ENCODE results near the gene CAPRIN1.

CAPRIN1 gene

DNA sequence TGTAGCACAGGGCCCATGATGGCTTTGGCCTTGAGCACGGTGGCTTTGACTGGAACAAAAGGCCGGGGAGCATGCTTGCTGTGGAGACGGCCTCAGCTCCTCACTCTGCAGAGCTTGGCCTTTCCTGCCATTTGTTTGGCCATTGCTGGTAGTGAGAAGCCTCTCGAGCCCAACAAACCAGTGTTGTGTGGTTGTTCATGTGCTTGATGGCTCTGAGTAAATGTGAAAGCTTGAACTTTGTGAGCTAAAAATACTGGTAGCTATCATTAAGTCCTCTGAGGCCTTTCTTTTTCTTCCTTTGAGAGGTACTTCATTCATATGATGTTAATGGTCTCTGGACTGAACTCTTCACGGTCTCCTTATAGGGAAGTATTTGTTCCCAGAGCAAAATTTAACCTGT, 93.5 kb downstream of the CAPRIN1 start:
- Histone ChIP-seq H3K18ac (ENCODE audit: low read length) (no peak overlapping the region), H4K8ac (ENCODE audit: low read depth, low read length) (no peak overlapping the region), H3K27ac (ENCODE audit: low read depth, low read length) (no peak overlapping the region), H2AK5ac (ENCODE audit: low read length) (no peak overlapping the region), H3K9me3 (ENCODE audit: insufficient read depth, low read depth, low read length) (no peaks in the 10 kb centered on the region), H3K4me3 (ENCODE audit: low read depth, low read length) (no peak overlapping the region), H2AFZ (ENCODE audit: insufficient read depth, low read length, poor library complexity) (no peak overlapping the region), H2BK5ac (ENCODE audit: low read depth, low read length, poor library complexity) (no peak overlapping the region), H3K4ac (ENCODE audit: low read depth, low read length) (no peak overlapping the region), H2BK120ac (ENCODE audit: insufficient read depth, low read length, poor library complexity) (no peak overlapping the region), H3K27me3 (ENCODE audit: insufficient read depth, low read length) (no peaks in the 10 kb centered on the region), H4K91ac (ENCODE audit: low read depth, low read length) (no peak overlapping the region), H3K36me3 (ENCODE audit: control insufficient read depth in 1 of 2, insufficient read depth in 2 of 2, low read length in 2 of 2) (peaks cover 56 to 66% of the 10 kb centered on the region in 2 experiments), H2BK12ac (ENCODE audit: low read length) (no peak overlapping the region), H3K9ac (ENCODE audit: low read length) (no peak overlapping the region), H3K4me1 (ENCODE audit: control insufficient read depth in 1 of 2, insufficient read depth in 2 of 2, low read length in 2 of 2) (peaks cover 13 to 15% of the 10 kb centered on the region in 2 experiments), H3K4me2 (ENCODE audit: low read length) (no peak overlapping the region), H3K79me2 (ENCODE audit: control insufficient read depth, insufficient read depth, low read length, poor library complexity) (no peaks in the 10 kb centered on the region), H3K23ac (ENCODE audit: low read length) (no peak overlapping the region), H3K14ac (ENCODE audit: low read length) (no peak overlapping the region), H3K79me1 (ENCODE audit: low read length) (no peaks in the 10 kb centered on the region), H4K12ac (ENCODE audit: low read depth, low read length) (no peak overlapping the region)
- DNase-seq, result no peak
- no CpG with 5 or more reads among the region's 5 CpGs for WGBS (ENCODE audit: extremely low coverage, insufficient coverage, insufficient read length)

- H2BK12ac ChIP-seq (ENCODE audit: low read length), result no peak overlapping the region
- no peak overlapping the region for H3K27ac ChIP-seq (ENCODE audit: low read depth, low read length)
- peaks cover 54 to 64% of the 10 kb centered on the region in 2 experiments for H3K36me3 ChIP-seq (ENCODE audit: control insufficient read depth in 1 of 2, insufficient read depth in 2 of 2, low read length in 2 of 2)
- no peak overlapping the region for H3K4me2 ChIP-seq (ENCODE audit: low read length)
- no peak overlapping the region for H3K9ac ChIP-seq (ENCODE audit: low read length)
- no CpG with 5 or more reads among the region's 8 CpGs for WGBS (ENCODE audit: extremely low coverage, insufficient coverage, insufficient read length)
- H2BK120ac ChIP-seq (ENCODE audit: insufficient read depth, low read length, poor library complexity), result no peak overlapping the region
- H3K4me3 ChIP-seq (ENCODE audit: low read depth, low read length), result no peak overlapping the region
- no peak overlapping the region for H4K12ac ChIP-seq (ENCODE audit: low read depth, low read length)
- H3K79me1 ChIP-seq (ENCODE audit: low read length), result no peaks in the 10 kb centered on the region
- no peak for DNase-seq
- H4K8ac ChIP-seq (ENCODE audit: low read depth, low read length), result no peak overlapping the region
- no peak overlapping the region for H3K14ac ChIP-seq (ENCODE audit: low read length)
- H3K9me3 ChIP-seq (ENCODE audit: insufficient read depth, low read depth, low read length), result no peaks in the 10 kb centered on the region
- H3K27me3 ChIP-seq (ENCODE audit: insufficient read depth, low read length), result no peaks in the 10 kb centered on the region
- no peaks in the 10 kb centered on the region for H3K79me2 ChIP-seq (ENCODE audit: control insufficient read depth, insufficient read depth, low read length, poor library complexity)
- no peak overlapping the region for H2AFZ ChIP-seq (ENCODE audit: insufficient read depth, low read length, poor library complexity)
- H2BK5ac ChIP-seq (ENCODE audit: low read depth, low read length, poor library complexity), result no peak overlapping the region
- no peak overlapping the region for H3K4ac ChIP-seq (ENCODE audit: low read depth, low read length)
- H2AK5ac ChIP-seq (ENCODE audit: low read length), result no peak overlapping the region
- no peak overlapping the region for H3K18ac ChIP-seq (ENCODE audit: low read length)
- no peak overlapping the region for H4K91ac ChIP-seq (ENCODE audit: low read depth, low read length)
- no peak overlapping the region for H3K23ac ChIP-seq (ENCODE audit: low read length)
- H3K4me1 ChIP-seq (ENCODE audit: control insufficient read depth in 1 of 2, insufficient read depth in 2 of 2, low read length in 2 of 2), result peaks cover 13 to 15% of the 10 kb centered on the region in 2 experiments
Measured at GRCh38 chr11:34145847-34146381, 94.4 kb downstream of the CAPRIN1 start.

DNA sequence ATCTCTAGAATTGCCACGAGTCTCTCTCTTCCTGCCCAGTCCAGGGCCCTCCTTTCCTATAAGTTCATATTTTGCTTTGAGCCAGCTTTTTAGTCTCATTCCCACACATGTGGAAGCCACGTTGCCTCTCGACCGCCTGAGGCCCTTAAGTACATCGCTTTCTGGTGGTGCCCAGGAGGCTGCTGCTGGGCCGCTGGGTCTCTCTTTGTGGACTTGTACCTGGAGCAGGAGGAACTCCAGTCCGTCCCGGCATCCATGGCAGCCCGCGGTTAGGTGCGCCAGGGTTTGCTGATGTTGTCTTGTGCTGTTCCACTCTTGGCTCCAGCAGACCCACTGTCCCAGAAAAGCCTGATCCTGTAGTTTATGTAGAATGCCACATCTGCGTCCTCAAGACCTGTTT, 94.9 kb downstream of the CAPRIN1 start:
- H3K27ac ChIP-seq (ENCODE audit: low read depth, low read length), result no peak overlapping the region
- H2AK5ac ChIP-seq (ENCODE audit: low read length), result no peak overlapping the region

GRCh38 chr11:34146866-34147265, 95.3 kb downstream of the CAPRIN1 start:
- Histone ChIP-seq H4K91ac (ENCODE audit: low read depth, low read length) (no peak overlapping the region), H3K14ac (ENCODE audit: low read length) (no peak overlapping the region), H2BK120ac (ENCODE audit: insufficient read depth, low read length, poor library complexity) (no peak overlapping the region), H2AFZ (ENCODE audit: insufficient read depth, low read length, poor library complexity) (no peak overlapping the region), H3K79me1 (ENCODE audit: low read length) (no peaks in the 10 kb centered on the region), H3K36me3 (ENCODE audit: control insufficient read depth in 1 of 2, insufficient read depth in 2 of 2, low read length in 2 of 2) (peaks cover 48 to 57% of the 10 kb centered on the region in 2 experiments), H4K8ac (ENCODE audit: low read depth, low read length) (no peak overlapping the region), H3K18ac (ENCODE audit: low read length) (no peak overlapping the region), H3K9me3 (ENCODE audit: insufficient read depth, low read depth, low read length) (no peaks in the 10 kb centered on the region), H3K4ac (ENCODE audit: low read depth, low read length) (no peak overlapping the region), H3K4me2 (ENCODE audit: low read length) (no peak overlapping the region), H3K79me2 (ENCODE audit: control insufficient read depth, insufficient read depth, low read length, poor library complexity) (no peaks in the 10 kb centered on the region), H3K9ac (ENCODE audit: low read length) (no peak overlapping the region), H2BK5ac (ENCODE audit: low read depth, low read length, poor library complexity) (no peak overlapping the region), H3K23ac (ENCODE audit: low read length) (no peak overlapping the region), H3K27ac (ENCODE audit: low read depth, low read length) (no peak overlapping the region), H2BK12ac (ENCODE audit: low read length) (no peak overlapping the region), H3K27me3 (ENCODE audit: insufficient read depth, low read length) (no peaks in the 10 kb centered on the region), H2AK5ac (ENCODE audit: low read length) (no peak overlapping the region), H3K4me3 (ENCODE audit: low read depth, low read length) (no peak overlapping the region), H4K12ac (ENCODE audit: low read depth, low read length) (no peak overlapping the region), H3K4me1 (ENCODE audit: control insufficient read depth in 1 of 2, insufficient read depth in 2 of 2, low read length in 2 of 2) (peaks cover 13 to 15% of the 10 kb centered on the region in 2 experiments)
- no CpG with 5 or more reads among the region's 5 CpGs for WGBS (ENCODE audit: extremely low coverage, insufficient coverage, insufficient read length)
- DNase-seq, result no peak

More for the DNA sequence above, 94.9 kb downstream of the CAPRIN1 start:
- Histone ChIP-seq H3K4me2 (ENCODE audit: low read length) (no peak overlapping the region), H3K27me3 (ENCODE audit: insufficient read depth, low read length) (no peaks in the 10 kb centered on the region), H2BK5ac (ENCODE audit: low read depth, low read length, poor library complexity) (no peak overlapping the region), H3K79me1 (ENCODE audit: low read length) (no peaks in the 10 kb centered on the region), H4K8ac (ENCODE audit: low read depth, low read length) (no peak overlapping the region), H3K79me2 (ENCODE audit: control insufficient read depth, insufficient read depth, low read length, poor library complexity) (no peaks in the 10 kb centered on the region), H3K9me3 (ENCODE audit: insufficient read depth, low read depth, low read length) (no peaks in the 10 kb centered on the region), H3K36me3 (ENCODE audit: control insufficient read depth in 1 of 2, insufficient read depth in 2 of 2, low read length in 2 of 2) (peaks cover 51 to 61% of the 10 kb centered on the region in 2 experiments), H4K12ac (ENCODE audit: low read depth, low read length) (no peak overlapping the region), H3K14ac (ENCODE audit: low read length) (no peak overlapping the region), H3K9ac (ENCODE audit: low read length) (no peak overlapping the region), H2BK12ac (ENCODE audit: low read length) (no peak overlapping the region), H2AFZ (ENCODE audit: insufficient read depth, low read length, poor library complexity) (no peak overlapping the region), H3K4me3 (ENCODE audit: low read depth, low read length) (no peak overlapping the region), H2BK120ac (ENCODE audit: insufficient read depth, low read length, poor library complexity) (no peak overlapping the region), H3K23ac (ENCODE audit: low read length) (no peak overlapping the region), H4K91ac (ENCODE audit: low read depth, low read length) (no peak overlapping the region), H3K4ac (ENCODE audit: low read depth, low read length) (no peak overlapping the region), H3K18ac (ENCODE audit: low read length) (no peak overlapping the region), H3K4me1 (ENCODE audit: control insufficient read depth in 1 of 2, insufficient read depth in 2 of 2, low read length in 2 of 2) (peaks cover 13 to 15% of the 10 kb centered on the region in 2 experiments)
- no peak for DNase-seq
- no CpG with 5 or more reads among the region's 12 CpGs for WGBS (ENCODE audit: extremely low coverage, insufficient coverage, insufficient read length)
